Spleen (tissue), 7 donors: ENCODE results near the gene BTG2.

Experiments
- POLR2A ChIP-seq, 3 donors: fragments of 450-650 bp; IDR thresholded peaks; one replicate each; pipeline ENCODE4 v1.5.1; 2017; ENCODE audit warnings: antibody characterized with exemption in 3 of 3, mild to moderate bottlenecking in 1 of 3
- TF ChIP-seq, protein P1 (sequence below), 11 experiments: fragments of 200-600 bp in 7 of 11; fragments of 450-650 bp in 4 of 11; sonication (generic) in 4 of 11; IDR thresholded peaks in 8 of 11; conservative IDR thresholded peaks in 3 of 11; 1 replicate in 7 of 11; 2 replicates in 4 of 11; pipeline versions ENCODE4 v1.4.0 to v1.8.0; 2016 to 2021; ENCODE audit warnings: antibody characterized with exemption in 11 of 11, inconsistent platforms in 4 of 11, mild to moderate bottlenecking in 1 of 11
- donor health status: DM: no; HTN: no; CAD: no; lungs with moderate emphysema.
- donor health status: DM: no; HTN: no; CAD: no.
- donor health status: DM: no; HTN: no; CAD: no.

DNA sequence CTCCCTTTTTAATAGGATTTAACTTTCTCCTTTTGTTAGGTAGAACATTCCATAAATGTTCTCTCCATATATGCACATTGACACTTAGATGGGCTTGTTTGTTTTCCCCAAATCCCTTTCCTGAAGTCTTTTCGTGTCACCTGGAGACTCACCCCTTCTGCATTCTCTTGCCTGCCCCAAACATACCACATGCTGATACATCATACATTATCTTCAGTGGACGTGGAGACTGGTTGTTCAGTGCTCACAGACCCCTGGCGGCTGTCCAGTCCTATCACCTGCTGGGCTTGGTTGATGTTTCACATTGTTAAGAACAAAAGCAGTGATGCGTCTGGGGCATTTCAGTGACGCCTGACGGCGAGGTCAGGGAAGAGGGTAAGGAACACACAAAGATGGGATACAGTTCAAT, 23.4 kb downstream of the BTG2 start:
- TF ChIP-seq, protein P1, sequence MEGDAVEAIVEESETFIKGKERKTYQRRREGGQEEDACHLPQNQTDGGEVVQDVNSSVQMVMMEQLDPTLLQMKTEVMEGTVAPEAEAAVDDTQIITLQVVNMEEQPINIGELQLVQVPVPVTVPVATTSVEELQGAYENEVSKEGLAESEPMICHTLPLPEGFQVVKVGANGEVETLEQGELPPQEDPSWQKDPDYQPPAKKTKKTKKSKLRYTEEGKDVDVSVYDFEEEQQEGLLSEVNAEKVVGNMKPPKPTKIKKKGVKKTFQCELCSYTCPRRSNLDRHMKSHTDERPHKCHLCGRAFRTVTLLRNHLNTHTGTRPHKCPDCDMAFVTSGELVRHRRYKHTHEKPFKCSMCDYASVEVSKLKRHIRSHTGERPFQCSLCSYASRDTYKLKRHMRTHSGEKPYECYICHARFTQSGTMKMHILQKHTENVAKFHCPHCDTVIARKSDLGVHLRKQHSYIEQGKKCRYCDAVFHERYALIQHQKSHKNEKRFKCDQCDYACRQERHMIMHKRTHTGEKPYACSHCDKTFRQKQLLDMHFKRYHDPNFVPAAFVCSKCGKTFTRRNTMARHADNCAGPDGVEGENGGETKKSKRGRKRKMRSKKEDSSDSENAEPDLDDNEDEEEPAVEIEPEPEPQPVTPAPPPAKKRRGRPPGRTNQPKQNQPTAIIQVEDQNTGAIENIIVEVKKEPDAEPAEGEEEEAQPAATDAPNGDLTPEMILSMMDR (IDR thresholded peaks at IDR 0.05 in 8 of 11, conservative IDR thresholded peaks at IDR 0.05 in 3 of 11) = no peak
- no peak for TF ChIP-seq POLR2A (IDR thresholded peaks at IDR 0.05)
